Upper lobe of left lung (tissue), 4 donors: ENCODE measurements around the gene IGFBP3.

ENCODE experiments used
- EP300 ChIP-seq, 4 donors: sonication (generic); formaldehyde crosslinking; IDR thresholded peaks; one replicate each; pipeline ENCODE4 v1.5.1; 2017; ENCODE audit warnings: antibody characterized with exemption in 4 of 4, control low read depth in 2 of 4
- POLR2A ChIP-seq, 4 donors: fragments of 450-650 bp; IDR thresholded peaks; one replicate each; pipeline ENCODE4 v1.5.1; 2016 to 2017; ENCODE audit warnings: antibody characterized with exemption in 4 of 4, mild to moderate bottlenecking in 2 of 4
- POLR2AphosphoS5 ChIP-seq, 2 donors: sonication (generic); formaldehyde crosslinking; IDR thresholded peaks; one replicate each; pipeline ENCODE4 v1.5.1; 2017; ENCODE audit warnings: antibody characterized with exemption in 2 of 2
- TF ChIP-seq, protein P1 (sequence below), 6 experiments: fragments of 450-650 bp in 4 of 6; fragments of 200-600 bp in 2 of 6; sonication (generic) in 2 of 6; IDR thresholded peaks; one replicate each; pipeline ENCODE4 v1.5.1; 2016 to 2019; ENCODE audit warnings: antibody characterized with exemption in 6 of 6

DNA sequence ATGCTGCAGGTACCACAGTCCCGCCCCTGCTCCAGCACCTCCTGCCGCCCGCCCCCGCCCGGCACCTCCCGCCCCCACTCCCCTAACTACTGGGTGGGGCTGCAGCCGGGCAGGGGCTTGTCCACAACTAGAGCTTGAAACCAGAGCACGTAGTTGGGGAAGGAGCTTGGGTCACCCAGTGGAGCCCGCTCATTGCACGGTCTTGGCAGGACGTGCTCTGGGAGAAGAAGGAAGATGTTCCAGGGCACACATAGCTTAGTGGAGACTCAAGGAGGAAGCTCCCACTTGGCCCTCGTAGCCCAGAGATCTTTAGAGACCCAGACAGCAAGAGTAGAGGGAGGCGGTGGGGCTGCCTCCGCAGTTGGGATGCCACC lies 32.1 kb downstream of the IGFBP3 start:
- TF ChIP-seq, protein P1, sequence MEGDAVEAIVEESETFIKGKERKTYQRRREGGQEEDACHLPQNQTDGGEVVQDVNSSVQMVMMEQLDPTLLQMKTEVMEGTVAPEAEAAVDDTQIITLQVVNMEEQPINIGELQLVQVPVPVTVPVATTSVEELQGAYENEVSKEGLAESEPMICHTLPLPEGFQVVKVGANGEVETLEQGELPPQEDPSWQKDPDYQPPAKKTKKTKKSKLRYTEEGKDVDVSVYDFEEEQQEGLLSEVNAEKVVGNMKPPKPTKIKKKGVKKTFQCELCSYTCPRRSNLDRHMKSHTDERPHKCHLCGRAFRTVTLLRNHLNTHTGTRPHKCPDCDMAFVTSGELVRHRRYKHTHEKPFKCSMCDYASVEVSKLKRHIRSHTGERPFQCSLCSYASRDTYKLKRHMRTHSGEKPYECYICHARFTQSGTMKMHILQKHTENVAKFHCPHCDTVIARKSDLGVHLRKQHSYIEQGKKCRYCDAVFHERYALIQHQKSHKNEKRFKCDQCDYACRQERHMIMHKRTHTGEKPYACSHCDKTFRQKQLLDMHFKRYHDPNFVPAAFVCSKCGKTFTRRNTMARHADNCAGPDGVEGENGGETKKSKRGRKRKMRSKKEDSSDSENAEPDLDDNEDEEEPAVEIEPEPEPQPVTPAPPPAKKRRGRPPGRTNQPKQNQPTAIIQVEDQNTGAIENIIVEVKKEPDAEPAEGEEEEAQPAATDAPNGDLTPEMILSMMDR (IDR thresholded peaks at IDR 0.05): no peak
- TF ChIP-seq POLR2AphosphoS5 (IDR thresholded peaks at IDR 0.05): no peak
- no peak for TF ChIP-seq POLR2A (IDR thresholded peaks at IDR 0.05)
- TF ChIP-seq EP300 (IDR thresholded peaks at IDR 0.05): no peak
